Keratinocyte (primary cell): ENCODE data around the gene CD3G. TPM values are rescaled to one million over a fixed set of nuclear protein-coding genes. Genes with fewer than 3 reads are reported as not detected.

ENCODE experiments used
- DNase-seq: peaks from one replicate; pipeline ENCODE4 v3.0.0-alpha.2; 2011; ENCODE audit warnings: low read depth, missing footprints, low spot score
- FAIRE-seq: peaks from 2 replicates; lab custom pipeline; 2011; peaks lifted over from hg19 to GRCh38; lab: Jason Lieb, UNC
- H2AFZ ChIP-seq: 2 replicates; pipeline ENCODE4 v1.6.0; 2012; ENCODE audit warnings: low read length, control low read depth, inconsistent platforms; ENCODE audit not compliant: control insufficient read depth
- H3K27ac ChIP-seq: 2 replicates; pipeline ENCODE4 v1.5.1; 2011; ENCODE audit warnings: low read length; ENCODE audit not compliant: control insufficient read depth, insufficient read depth
- H3K27me3 ChIP-seq: 3 replicates; pipeline ENCODE4 v1.6.0; 2011; ENCODE audit warnings: low read length; ENCODE audit not compliant: control insufficient read depth, insufficient read depth; ENCODE audit errors: extremely low read depth
- H3K36me3 ChIP-seq, 2 experiments: 2 replicates in 1 of 2; 3 replicates in 1 of 2; pipeline ENCODE4 v1.5.1; 2011; ENCODE audit warnings: low read length in 2 of 2, mild to moderate bottlenecking in 1 of 2; ENCODE audit not compliant: control insufficient read depth in 2 of 2, insufficient read depth in 2 of 2; ENCODE audit errors: extremely low read depth in 1 of 2
- H3K4me1 ChIP-seq: 3 replicates; pipeline ENCODE4 v1.5.1; 2011; ENCODE audit warnings: low read length; ENCODE audit not compliant: control insufficient read depth, insufficient read depth; ENCODE audit errors: extremely low read depth
- H3K4me2 ChIP-seq: 3 replicates; pipeline ENCODE4 v1.6.0; 2011; ENCODE audit warnings: low read depth, low read length; ENCODE audit not compliant: control insufficient read depth, insufficient read depth; ENCODE audit errors: extremely low read depth
- H3K4me3 ChIP-seq, 3 experiments: fragments of 200-600 bp in 1 of 3; sonication (generic) in 1 of 3; 2 replicates in 2 of 3; 3 replicates in 1 of 3; pipeline ENCODE4 v1.5.1; 2011 to 2016; ENCODE audit warnings: low read length in 3 of 3, mild to moderate bottlenecking in 3 of 3, control low read depth in 2 of 3, inconsistent platforms in 1 of 3, low read depth in 1 of 3, mixed read lengths in 1 of 3, mixed run types in 1 of 3, moderate library complexity in 1 of 3; ENCODE audit not compliant: control insufficient read depth in 2 of 3, insufficient read depth in 2 of 3; ENCODE audit errors: extremely low read depth in 1 of 3
- H3K79me2 ChIP-seq: 2 replicates; pipeline ENCODE4 v1.6.0; 2012; ENCODE audit warnings: low read length; ENCODE audit not compliant: control insufficient read depth, insufficient read depth
- H3K9ac ChIP-seq: 3 replicates; pipeline ENCODE4 v1.6.0; 2011; ENCODE audit warnings: low read length; ENCODE audit not compliant: control insufficient read depth, insufficient read depth; ENCODE audit errors: extremely low read depth
- H3K9me1 ChIP-seq: 3 replicates; pipeline ENCODE4 v1.6.0; 2011; ENCODE audit warnings: low read length; ENCODE audit not compliant: control insufficient read depth, insufficient read depth; ENCODE audit errors: extremely low read depth
- H3K9me3 ChIP-seq: 2 replicates; pipeline ENCODE4 v1.5.1; 2012; ENCODE audit warnings: low read depth, low read length; ENCODE audit not compliant: control insufficient read depth
- H4K20me1 ChIP-seq: 3 replicates; pipeline ENCODE4 v1.6.0; 2011; ENCODE audit warnings: low read length; ENCODE audit not compliant: control insufficient read depth, insufficient read depth; ENCODE audit errors: extremely low read depth
- EZH2 ChIP-seq: IDR thresholded peaks from one replicate; pipeline ENCODE4 v1.6.1; 2012; ENCODE audit warnings: inconsistent platforms, mild to moderate bottlenecking, low read length, moderate library complexity
- dilution Hi-C: fragments of 300-500 bp; cut with MboI; formaldehyde crosslinking; loops from one replicate; pipeline ENCODE4 v1.7.0; 2020; ENCODE audit warnings: low sequenced_read_pairs; ENCODE audit not compliant: extremely low pct_ligation_motif_present
- polyA plus RNA-seq, 5 experiments: library from polyadenylated mRNA; depleted of rRNA in 3 of 5; stranded (reverse) in 3 of 5; stranded (forward) in 1 of 5; unstranded in 1 of 5; fragments of >200 nt; gene quantifications; 1 replicate in 1 of 5; 2 replicates in 3 of 5; 3 replicates in 1 of 5; pipeline versions ENCODE4 v1.2.1 to v1.2.3, GENCODE V29; 2011 to 2012; ENCODE audit warnings: missing spikeins in 2 of 5, low read depth in 1 of 5, low replicate concordance in 1 of 5
- TF ChIP-seq, protein P1 (sequence below), 3 experiments: IDR thresholded peaks in 1 of 3; conservative IDR thresholded peaks in 1 of 3; optimal IDR thresholded peaks in 1 of 3; 2 replicates in 2 of 3; 3 replicates in 1 of 3; pipeline versions ENCODE3 to v1.5.1; 2011; ENCODE audit warnings: low read length in 3 of 3, mild to moderate bottlenecking in 3 of 3, moderate library complexity in 2 of 3, control low read depth in 1 of 3, inconsistent platforms in 1 of 3; ENCODE audit not compliant: insufficient read depth in 2 of 3; ENCODE audit errors: extremely low read depth in 1 of 3

Gene CD3G
- polyA plus RNA-seq, 1 donor (not counting 4 experiments of a cell fraction or from before 2014, with no cell fraction given) = not detected

DNA sequence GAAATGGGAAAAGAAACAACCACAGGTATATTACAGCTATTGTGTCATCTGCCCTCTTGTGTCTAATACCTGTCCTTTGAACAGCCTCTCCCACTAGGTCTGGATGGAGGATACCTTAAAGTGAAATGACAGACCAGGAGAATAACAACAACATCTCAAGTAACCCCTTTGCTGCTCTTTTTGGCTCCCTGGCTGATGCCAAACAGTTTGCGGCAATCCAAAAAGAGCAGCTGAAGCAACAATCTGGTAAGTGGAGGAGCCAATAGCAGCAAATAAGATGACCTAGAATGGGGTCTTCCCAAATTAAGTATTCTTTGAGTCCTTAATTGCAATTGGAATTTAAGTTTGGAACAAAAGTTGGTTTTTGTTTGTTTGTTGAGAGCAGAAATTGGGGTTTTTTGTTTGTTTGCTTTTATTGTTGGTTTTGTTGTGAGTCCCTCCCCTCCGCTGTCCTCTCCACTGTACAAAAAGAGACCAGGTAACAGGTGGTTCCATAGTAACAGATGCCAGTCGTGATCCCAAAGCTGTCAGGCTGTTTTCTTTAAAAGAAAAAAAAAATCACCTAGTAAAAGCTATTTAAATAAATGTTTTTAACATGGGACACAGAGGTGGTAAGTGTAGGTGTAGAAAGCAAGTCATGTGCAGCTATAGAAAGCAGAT lies 20.9 kb downstream of the CD3G start:
- DNase-seq (no peak), FAIRE-seq (no peak)
- Histone ChIP-seq H3K27me3 (no peaks in the 10 kb centered on the region), H3K9me1 (no peaks in the 10 kb centered on the region), H3K79me2 (peaks cover 38% of the 10 kb centered on the region), H4K20me1 (no peaks in the 10 kb centered on the region), H2AFZ (no peak overlapping the region), H3K36me3 (peaks cover 9 to 26% of the 10 kb centered on the region in 2 experiments), H3K9ac (no peak overlapping the region), H3K27ac (no peak overlapping the region), H3K4me2 (no peak overlapping the region), H3K4me3 (no peak overlapping the region), H3K9me3 (no peaks in the 10 kb centered on the region), H3K4me1 (peaks cover 5% of the 10 kb centered on the region)
- no peak for TF ChIP-seq EZH2
- TF ChIP-seq, protein P1, sequence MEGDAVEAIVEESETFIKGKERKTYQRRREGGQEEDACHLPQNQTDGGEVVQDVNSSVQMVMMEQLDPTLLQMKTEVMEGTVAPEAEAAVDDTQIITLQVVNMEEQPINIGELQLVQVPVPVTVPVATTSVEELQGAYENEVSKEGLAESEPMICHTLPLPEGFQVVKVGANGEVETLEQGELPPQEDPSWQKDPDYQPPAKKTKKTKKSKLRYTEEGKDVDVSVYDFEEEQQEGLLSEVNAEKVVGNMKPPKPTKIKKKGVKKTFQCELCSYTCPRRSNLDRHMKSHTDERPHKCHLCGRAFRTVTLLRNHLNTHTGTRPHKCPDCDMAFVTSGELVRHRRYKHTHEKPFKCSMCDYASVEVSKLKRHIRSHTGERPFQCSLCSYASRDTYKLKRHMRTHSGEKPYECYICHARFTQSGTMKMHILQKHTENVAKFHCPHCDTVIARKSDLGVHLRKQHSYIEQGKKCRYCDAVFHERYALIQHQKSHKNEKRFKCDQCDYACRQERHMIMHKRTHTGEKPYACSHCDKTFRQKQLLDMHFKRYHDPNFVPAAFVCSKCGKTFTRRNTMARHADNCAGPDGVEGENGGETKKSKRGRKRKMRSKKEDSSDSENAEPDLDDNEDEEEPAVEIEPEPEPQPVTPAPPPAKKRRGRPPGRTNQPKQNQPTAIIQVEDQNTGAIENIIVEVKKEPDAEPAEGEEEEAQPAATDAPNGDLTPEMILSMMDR (optimal IDR thresholded peaks at IDR 0.05 in 1 of 3, IDR thresholded peaks at IDR 0.05 in 1 of 3, conservative IDR thresholded peaks at IDR 0.05 in 1 of 3; ENCODE audit: extremely low read depth in 1 of 3, insufficient read depth in 2 of 3, low read length in 3 of 3) = no peak
- dilution Hi-C loops = no loop called here

- peaks cover 10 to 30% of the 10 kb centered on the region in 2 experiments for H3K36me3 ChIP-seq
- no peaks in the 10 kb centered on the region for H4K20me1 ChIP-seq
- DNase-seq (no peak), FAIRE-seq (peak; percentile 36)
- H3K79me2 ChIP-seq = peaks cover 27% of the 10 kb centered on the region
- no peak overlapping the region for H3K9ac ChIP-seq
- H2AFZ ChIP-seq = no peak overlapping the region
- no peak overlapping the region for H3K4me2 ChIP-seq
- TF ChIP-seq, protein P1 (optimal IDR thresholded peaks at IDR 0.05 in 1 of 3, IDR thresholded peaks at IDR 0.05 in 1 of 3, conservative IDR thresholded peaks at IDR 0.05 in 1 of 3; ENCODE audit: extremely low read depth in 1 of 3, insufficient read depth in 2 of 3, low read length in 3 of 3) = no peak
- TF ChIP-seq EZH2 = no peak
- H3K4me1 ChIP-seq = no peaks in the 10 kb centered on the region
- H3K27ac ChIP-seq = no peak overlapping the region
- no peak overlapping the region for H3K4me3 ChIP-seq
- no peaks in the 10 kb centered on the region for H3K9me3 ChIP-seq
- H3K27me3 ChIP-seq = no peaks in the 10 kb centered on the region
- dilution Hi-C loops = no loop called here
- no peaks in the 10 kb centered on the region for H3K9me1 ChIP-seq
Measured at GRCh38 chr11:118366287-118366686, 22.1 kb downstream of the CD3G start.
